HepG2 (cell line): ENCODE data around the gene SEMA3B. TPM values are rescaled to one million over a fixed set of nuclear protein-coding genes. Genes with fewer than 3 reads are reported as not detected.

ENCODE experiments used
- ASH2L ChIP-seq: fragments of 300-600, 200-600 bp; sonication (generic); IDR thresholded peaks from 2 replicates; pipeline ENCODE4 v1.7.0; 2017; ENCODE audit warnings: low read depth, mild to moderate bottlenecking, moderate library complexity, mixed read lengths, low read length; ENCODE audit not compliant: insufficient read length
- ATF7 ChIP-seq, 2 experiments: fragments of 450-650 bp in 1 of 2; sonication (generic) in 1 of 2; formaldehyde crosslinking in 1 of 2; IDR thresholded peaks; 2 replicates each; pipeline versions ENCODE4 v1.4.0 to v1.6.1; 2016 to 2020; ENCODE audit warnings: antibody characterized with exemption in 1 of 2, mild to moderate bottlenecking in 1 of 2, missing genetic modification reagents in 1 of 2
- DPF2 ChIP-seq: sonication (generic); formaldehyde crosslinking; IDR thresholded peaks from 2 replicates; pipeline ENCODE4 v1.4.0; 2020; ENCODE audit warnings: mild to moderate bottlenecking, low read depth, missing genetic modification reagents, borderline replicate concordance
- ELF1 ChIP-seq: sonication (generic); formaldehyde crosslinking; IDR thresholded peaks from 2 replicates; pipeline ENCODE4 v1.4.0; 2020; ENCODE audit warnings: missing genetic modification reagents
- EP300 ChIP-seq, 3 experiments: sonication (generic) in 1 of 3; formaldehyde crosslinking in 1 of 3; IDR thresholded peaks; 2 replicates each; pipeline versions ENCODE4 v1.5.1 to v1.6.1; 2011 to 2020; ENCODE audit warnings: low read depth in 2 of 3, low read length in 2 of 3, borderline replicate concordance in 1 of 3, improper control_type of control experiment in 1 of 3, mild to moderate bottlenecking in 1 of 3, missing genetic modification reagents in 1 of 3, moderate library complexity in 1 of 3
- FOXJ3 ChIP-seq: sonication (generic); formaldehyde crosslinking; IDR thresholded peaks from 2 replicates; pipeline ENCODE4 v1.4.0; 2020; ENCODE audit warnings: missing genetic modification reagents, mild to moderate bottlenecking, borderline replicate concordance
- GATAD1 ChIP-seq: IDR thresholded peaks from 2 replicates; pipeline ENCODE4 v1.6.1; 2016; ENCODE audit warnings: missing genetic modification reagents, missing compliant biosample characterization
- GTF2F1 ChIP-seq: fragments of 150-350 bp; IDR thresholded peaks from 2 replicates; pipeline ENCODE4 v1.6.1; 2014; ENCODE audit warnings: low read length
- KDM3A ChIP-seq: IDR thresholded peaks from 2 replicates; pipeline ENCODE4 v1.6.1; 2018; ENCODE audit warnings: low read depth, missing compliant biosample characterization
- NR1H2 ChIP-seq: sonication (generic); formaldehyde crosslinking; IDR thresholded peaks from 2 replicates; pipeline ENCODE4 v1.8.1; 2022; ENCODE audit warnings: low read depth, missing genetic modification reagents, borderline replicate concordance
- NR2F6 ChIP-seq, 2 experiments: IDR thresholded peaks; 2 replicates each; pipeline ENCODE4 v1.6.1; 2016; ENCODE audit warnings: antibody characterized with exemption in 1 of 2, mild to moderate bottlenecking in 1 of 2
- SAP130 ChIP-seq: IDR thresholded peaks from 2 replicates; pipeline ENCODE4 v1.6.1; 2016; ENCODE audit warnings: low read depth
- ZBTB25 ChIP-seq: IDR thresholded peaks from 2 replicates; pipeline ENCODE4 v1.6.1; 2018; ENCODE audit warnings: missing genetic modification reagents
- ZBTB42 ChIP-seq: sonication (generic); formaldehyde crosslinking; IDR thresholded peaks from 2 replicates; pipeline ENCODE4 v1.5.0; 2020; ENCODE audit warnings: mild to moderate bottlenecking, missing genetic modification reagents
- ZNF101 ChIP-seq: sonication (generic); formaldehyde crosslinking; IDR thresholded peaks from 2 replicates; pipeline ENCODE4 v1.4.0; 2020; ENCODE audit warnings: mild to moderate bottlenecking, low read depth, missing genetic modification reagents, borderline replicate concordance
- ZNF296 ChIP-seq: sonication (generic); formaldehyde crosslinking; conservative IDR thresholded peaks from 2 replicates; pipeline ENCODE4 v1.5.0; 2020; ENCODE audit warnings: mild to moderate bottlenecking, missing genetic modification reagents
- ZNF501 ChIP-seq: sonication (generic); formaldehyde crosslinking; IDR thresholded peaks from 2 replicates; pipeline ENCODE4 v1.5.1; 2020; ENCODE audit warnings: mild to moderate bottlenecking, moderate library complexity, missing genetic modification reagents
- ZNF784 ChIP-seq: sonication (generic); formaldehyde crosslinking; IDR thresholded peaks from 2 replicates; pipeline ENCODE4 v1.5.1; 2020; ENCODE audit warnings: missing genetic modification reagents, mild to moderate bottlenecking, borderline replicate concordance
- polyA plus RNA-seq, 8 experiments: library from polyadenylated mRNA; depleted of rRNA in 3 of 8; stranded (reverse) in 7 of 8; unstranded in 1 of 8; fragments of >200 nt; fragmentation: Illumina TruSeq in 4 of 8; extraction: Trizol in 4 of 8; gene quantifications; 2 replicates each; pipeline versions ENCODE4 v1.2.1 to v1.2.3, GENCODE V29; 2011 to 2016; ENCODE audit warnings: low read depth in 4 of 8, missing spikeins in 1 of 8, mixed read lengths in 1 of 8; ENCODE audit not compliant: insufficient read depth in 1 of 8
- total RNA-seq, 5 experiments: library from RNA; depleted of rRNA; stranded (reverse); fragments of >200 nt; fragmentation: Illumina TruSeq; extraction: Trizol; gene quantifications; 2 replicates each; pipeline ENCODE4 v1.2.3, GENCODE V29; 2016; ENCODE audit warnings: low read depth in 1 of 5
- TF ChIP-seq, protein P1 (sequence below): sonication (generic); formaldehyde crosslinking; IDR thresholded peaks from 2 replicates; pipeline ENCODE4 v1.4.0; 2020; ENCODE audit warnings: missing genetic modification reagents

SEMA3B gene
- total and polyA plus RNA-seq, 2 of the 13 experiments (the other 11 are each of a cell fraction or from before 2014, with no cell fraction given) = 93.2 to 158 TPM

- TF ChIP-seq ZNF784 (CRISPR knock-in tag) (no peak), DPF2 (CRISPR knock-in tag) (no peak), ZNF101 (CRISPR knock-in tag) (no peak), ZNF501 (CRISPR knock-in tag) (no peak), SAP130 (CRISPR knock-in tag) (peak; percentile 63), GATAD1 (no peak), FOXJ3 (CRISPR knock-in tag) (no peak), GTF2F1 (no peak), ASH2L (no peak), EP300 (IDR thresholded peaks at IDR 0.05; ENCODE audit: low read depth in 2 of 2, low read length in 2 of 2) (no peak), EP300 (CRISPR knock-in tag; IDR thresholded peaks at IDR 0.05; ENCODE audit: borderline replicate concordance) (no peak), NR1H2 (no peak), ELF1 (CRISPR knock-in tag) (no peak; the same call in 1 of the 2 replicates), KDM3A (CRISPR knock-in tag) (no peak), ZBTB25 (CRISPR knock-in tag) (no peak), ZNF296 (CRISPR knock-in tag) (no peak), NR2F6 (IDR thresholded peaks at IDR 0.05) (0 out of 2 replicates have a peak, but pooled peaks have one; percentile 9), NR2F6 (CRISPR knock-in tag; IDR thresholded peaks at IDR 0.05) (peak; percentile 76), ATF7 (IDR thresholded peaks at IDR 0.05) (no peak), ATF7 (CRISPR knock-in tag; IDR thresholded peaks at IDR 0.05) (no peak), ZBTB42 (no peak)
- TF ChIP-seq, protein P1, sequence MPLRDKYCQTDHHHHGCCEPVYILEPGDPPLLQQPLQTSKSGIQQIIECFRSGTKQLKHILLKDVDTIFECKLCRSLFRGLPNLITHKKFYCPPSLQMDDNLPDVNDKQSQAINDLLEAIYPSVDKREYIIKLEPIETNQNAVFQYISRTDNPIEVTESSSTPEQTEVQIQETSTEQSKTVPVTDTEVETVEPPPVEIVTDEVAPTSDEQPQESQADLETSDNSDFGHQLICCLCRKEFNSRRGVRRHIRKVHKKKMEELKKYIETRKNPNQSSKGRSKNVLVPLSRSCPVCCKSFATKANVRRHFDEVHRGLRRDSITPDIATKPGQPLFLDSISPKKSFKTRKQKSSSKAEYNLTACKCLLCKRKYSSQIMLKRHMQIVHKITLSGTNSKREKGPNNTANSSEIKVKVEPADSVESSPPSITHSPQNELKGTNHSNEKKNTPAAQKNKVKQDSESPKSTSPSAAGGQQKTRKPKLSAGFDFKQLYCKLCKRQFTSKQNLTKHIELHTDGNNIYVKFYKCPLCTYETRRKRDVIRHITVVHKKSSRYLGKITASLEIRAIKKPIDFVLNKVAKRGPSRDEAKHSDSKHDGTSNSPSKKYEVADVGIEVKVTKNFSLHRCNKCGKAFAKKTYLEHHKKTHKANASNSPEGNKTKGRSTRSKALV (CRISPR knock-in tag) = no peak
Measured at GRCh38 chr3:50322386-50323091, 53.6 kb downstream of the SEMA3B start, which contains the start of gene HYAL2 (continued).
